Nephron progenitor cell (in vitro differentiated cells): ENCODE results near the gene KLK5.

Source experiments
- DNase-seq: peaks from one replicate; pipeline ENCODE4 v3.0.0; 2021
- H3K27ac Mint-ChIP-seq: 2 replicates; pipeline ENCODE4 v1.8.0; 2021; ENCODE audit warnings: mild to moderate bottlenecking, moderate library complexity, mixed read lengths
- H3K27me3 Mint-ChIP-seq: 2 replicates; pipeline ENCODE4 v1.8.0; 2021; ENCODE audit warnings: mild to moderate bottlenecking, low read depth, mixed read lengths; ENCODE audit not compliant: poor library complexity
- H3K36me3 Mint-ChIP-seq: 2 replicates; pipeline ENCODE4 v1.8.0; 2021; ENCODE audit warnings: low read depth, mixed read lengths
- H3K4me1 Mint-ChIP-seq: 2 replicates; pipeline ENCODE4 v1.8.0; 2021; ENCODE audit warnings: mixed read lengths
- H3K4me3 Mint-ChIP-seq: 2 replicates; pipeline ENCODE4 v1.8.0; 2021; ENCODE audit warnings: mild to moderate bottlenecking, moderate library complexity, mixed read lengths
- H3K9me3 Mint-ChIP-seq: 2 replicates; pipeline ENCODE4 v1.8.0; 2021; ENCODE audit warnings: mild to moderate bottlenecking, moderate library complexity, mixed read lengths
- CTCF ChIP-seq: fragments of 200-600 bp; sonication (generic); IDR thresholded peaks from 2 replicates; pipeline ENCODE4 v1.5.0; 2021; ENCODE audit warnings: antibody characterized with exemption

The KLK5 gene

GRCh38 chr19:50952910-50953309 is at the start of gene KLK5:
TSS of gene KLK5 (minus strand) at chr19:50953038. CDS start at chr19:50952657, 381 bp downstream.
- H3K4me1 Mint-ChIP-seq = peaks cover 18% of the 10 kb centered on the region
- peaks cover 4% of the 10 kb centered on the region for H3K9me3 Mint-ChIP-seq
- no peak within 1 kb of the TSS for H3K4me3 Mint-ChIP-seq
- peaks cover 23% of the 10 kb centered on the region for H3K27me3 Mint-ChIP-seq
- no peak for TF ChIP-seq CTCF
- H3K27ac Mint-ChIP-seq = no peak within 1 kb of the TSS
- no peak for DNase-seq
- H3K36me3 Mint-ChIP-seq = no peaks in the 10 kb centered on the region

- Mint-ChIP-seq H3K9me3 (no peaks in the 10 kb centered on the region), H3K27me3 (peaks cover 66% of the 10 kb centered on the region), H3K4me3 (peak overlapping the region; percentile 56), H3K36me3 (no peaks in the 10 kb centered on the region), H3K27ac (peak overlapping the region; percentile 95), H3K4me1 (peaks cover 58% of the 10 kb centered on the region)
- no peak for TF ChIP-seq CTCF
- DNase-seq = peak; percentile 61
These were observed 49.3 kb upstream of the KLK5 start for GRCh38 chr19:51002089-51002532.

GRCh38 chr19:51001515-51001914 is 48.7 kb upstream of the KLK5 start, which contains the start of gene KLK8:
TSS of gene KLK8 (minus strand) at chr19:51001604. CDS start at chr19:51001167, 437 bp downstream.
- Mint-ChIP-seq H3K4me1 (peaks cover 58% of the 10 kb centered on the region), H3K9me3 (no peaks in the 10 kb centered on the region), H3K36me3 (no peaks in the 10 kb centered on the region), H3K27me3 (peaks cover 66% of the 10 kb centered on the region), H3K4me3 (peak within 1 kb of the TSS; percentile 56), H3K27ac (peak within 1 kb of the TSS; percentile 95)
- TF ChIP-seq CTCF = no peak
- no peak for DNase-seq

- Mint-ChIP-seq H3K27ac (peak overlapping the region; percentile 95), H3K9me3 (no peaks in the 10 kb centered on the region), H3K4me1 (peaks cover 53% of the 10 kb centered on the region), H3K4me3 (peak overlapping the region; percentile 56), H3K36me3 (no peaks in the 10 kb centered on the region), H3K27me3 (peaks cover 66% of the 10 kb centered on the region)
- DNase-seq = no peak
- no peak for TF ChIP-seq CTCF
These were observed 48.1 kb upstream of the KLK5 start for GRCh38 chr19:51000981-51001380.

GRCh38 chr19:51000426-51000825 is 47.6 kb upstream of the KLK5 start:
- H3K4me1 Mint-ChIP-seq = peaks cover 52% of the 10 kb centered on the region
- H3K4me3 Mint-ChIP-seq = peak overlapping the region; percentile 56
- TF ChIP-seq CTCF = no peak
- peaks cover 70% of the 10 kb centered on the region for H3K27me3 Mint-ChIP-seq
- no peak for DNase-seq
- H3K36me3 Mint-ChIP-seq = no peaks in the 10 kb centered on the region
- no peak overlapping the region for H3K27ac Mint-ChIP-seq
- no peaks in the 10 kb centered on the region for H3K9me3 Mint-ChIP-seq

GRCh38 chr19:50998686-50999085 is 45.8 kb upstream of the KLK5 start:
- H3K27ac Mint-ChIP-seq = no peak overlapping the region
- no peak for TF ChIP-seq CTCF
- no peaks in the 10 kb centered on the region for H3K36me3 Mint-ChIP-seq
- H3K9me3 Mint-ChIP-seq = peaks cover 3% of the 10 kb centered on the region
- no peak for DNase-seq
- peaks cover 43% of the 10 kb centered on the region for H3K4me1 Mint-ChIP-seq
- no peak overlapping the region for H3K4me3 Mint-ChIP-seq
- H3K27me3 Mint-ChIP-seq = peaks cover 62% of the 10 kb centered on the region
